ENCODE data around the gene POLE.

Gene POLE

DNA sequence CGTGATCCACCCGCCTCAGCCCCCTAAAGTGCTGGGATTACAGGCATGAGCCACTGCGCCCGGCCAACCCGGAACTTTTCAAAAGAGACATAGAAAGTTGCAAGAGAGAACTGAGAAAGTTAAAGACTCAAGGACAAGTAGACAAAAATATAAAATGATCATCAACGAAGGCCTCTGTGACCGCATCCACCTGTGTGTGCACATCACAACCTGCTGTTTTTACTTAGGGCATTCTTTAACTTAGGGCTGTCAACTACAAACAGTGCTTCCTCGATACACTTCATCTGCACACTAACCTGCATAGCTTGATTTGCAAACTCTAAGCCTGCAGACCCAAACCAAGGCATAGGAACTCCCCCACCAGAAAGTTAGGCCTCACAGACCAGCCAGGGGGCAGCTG is 53.7 kb downstream of the POLE start:
- TF ChIP-seq POLR2A (IDR thresholded peaks at IDR 0.05; ENCODE audit: low read depth, low read length): no peak
- no peak for TF ChIP-seq POLR2AphosphoS5 (IDR thresholded peaks at IDR 0.05; ENCODE audit: low read depth, low read length)
- no peak for TF ChIP-seq TAF1 (IDR thresholded peaks at IDR 0.05; ENCODE audit: borderline replicate concordance, low read depth, low read length)
- FAIRE-seq: no peak
- DNase-seq (ENCODE audit: insufficient read length): no peak

DNA sequence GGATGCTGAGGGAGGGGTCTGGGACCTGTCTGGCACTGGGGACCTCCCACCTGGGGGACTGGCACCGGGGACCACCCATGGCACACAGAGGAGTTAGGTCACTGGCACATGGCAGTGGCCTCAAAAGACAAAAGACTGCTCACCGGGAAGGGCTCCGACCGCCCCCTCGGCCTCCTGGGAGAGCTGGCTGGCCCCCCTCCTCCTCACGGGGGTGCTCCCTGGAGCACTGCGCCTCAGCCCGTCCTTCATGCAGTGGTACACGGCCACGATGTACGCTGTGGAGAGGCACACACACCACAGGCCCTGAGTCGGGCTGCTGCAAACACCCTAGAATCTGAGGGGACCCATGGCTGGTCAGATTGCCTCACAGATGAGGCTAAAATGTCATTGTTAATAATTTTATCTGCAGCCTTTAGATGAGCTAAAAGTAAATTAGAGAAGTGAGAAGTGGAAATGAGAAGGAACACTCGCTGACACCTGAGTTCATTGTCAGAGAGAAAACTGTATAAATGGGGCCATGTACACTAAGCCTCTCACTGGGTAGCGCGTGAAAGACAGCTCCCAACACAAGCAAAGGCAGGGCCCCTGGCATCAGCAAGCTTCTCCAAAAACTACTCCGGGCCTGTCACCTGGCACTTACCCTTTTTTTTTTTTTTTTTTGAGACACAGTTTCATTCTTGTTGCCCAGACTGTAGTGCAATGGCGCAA is 54.5 kb downstream of the POLE start:
- DNase-seq (ENCODE audit: insufficient read length) (no peak), FAIRE-seq (no peak)
- TF ChIP-seq POLR2AphosphoS5 (IDR thresholded peaks at IDR 0.05; ENCODE audit: low read depth, low read length) (no peak), POLR2A (IDR thresholded peaks at IDR 0.05; ENCODE audit: low read depth, low read length) (no peak), TAF1 (IDR thresholded peaks at IDR 0.05; ENCODE audit: borderline replicate concordance, low read depth, low read length) (no peak)

DNA sequence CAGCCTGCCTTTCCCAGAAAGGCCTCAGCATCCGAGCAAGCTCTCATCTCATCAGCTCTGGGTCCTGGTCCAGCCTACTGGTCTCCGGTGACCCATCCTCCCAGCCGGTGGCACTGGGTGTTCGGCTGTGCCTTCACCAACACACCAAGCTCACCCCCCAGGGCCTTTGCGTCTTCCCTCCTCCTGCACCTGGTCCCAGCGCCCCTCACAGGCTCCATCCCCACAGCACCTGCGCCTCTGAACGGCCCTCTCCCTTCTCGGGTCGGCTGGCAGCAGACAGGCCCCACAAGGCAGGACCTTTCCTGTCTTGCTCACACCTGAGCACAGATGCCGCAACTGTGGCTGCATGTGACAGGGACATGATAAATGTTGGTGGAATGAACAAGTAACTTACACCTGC is 55.5 kb downstream of the POLE start:
- FAIRE-seq: no peak
- DNase-seq (ENCODE audit: insufficient read length): no peak
- TF ChIP-seq TAF1 (IDR thresholded peaks at IDR 0.05; ENCODE audit: borderline replicate concordance, low read depth, low read length) (no peak), POLR2AphosphoS5 (IDR thresholded peaks at IDR 0.05; ENCODE audit: low read depth, low read length) (no peak), POLR2A (IDR thresholded peaks at IDR 0.05; ENCODE audit: low read depth, low read length) (no peak)

DNA sequence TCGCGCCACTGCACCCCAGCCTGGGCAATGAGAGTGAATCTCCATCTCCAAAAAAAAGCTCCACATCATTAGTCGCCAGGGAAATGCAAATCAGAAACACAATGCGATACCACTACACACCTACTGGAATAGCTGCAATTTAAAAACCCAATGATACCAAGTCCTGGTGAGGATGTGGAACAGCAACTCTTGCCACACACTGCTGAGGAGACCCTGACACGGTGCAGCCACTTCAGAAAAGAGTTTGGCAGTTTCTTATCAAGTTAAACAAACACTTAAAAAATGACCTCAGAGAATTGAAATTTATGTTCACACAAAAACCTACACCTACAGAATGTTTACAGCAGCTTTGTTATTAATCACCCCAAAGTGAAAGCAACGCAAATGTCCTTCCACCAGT is 56.5 kb downstream of the POLE start:
- TF ChIP-seq POLR2A (IDR thresholded peaks at IDR 0.05; ENCODE audit: low read depth, low read length) (no peak), TAF1 (IDR thresholded peaks at IDR 0.05; ENCODE audit: borderline replicate concordance, low read depth, low read length) (no peak), POLR2AphosphoS5 (IDR thresholded peaks at IDR 0.05; ENCODE audit: low read depth, low read length) (no peak)
- FAIRE-seq: no peak
- DNase-seq (ENCODE audit: insufficient read length): no peak

DNA sequence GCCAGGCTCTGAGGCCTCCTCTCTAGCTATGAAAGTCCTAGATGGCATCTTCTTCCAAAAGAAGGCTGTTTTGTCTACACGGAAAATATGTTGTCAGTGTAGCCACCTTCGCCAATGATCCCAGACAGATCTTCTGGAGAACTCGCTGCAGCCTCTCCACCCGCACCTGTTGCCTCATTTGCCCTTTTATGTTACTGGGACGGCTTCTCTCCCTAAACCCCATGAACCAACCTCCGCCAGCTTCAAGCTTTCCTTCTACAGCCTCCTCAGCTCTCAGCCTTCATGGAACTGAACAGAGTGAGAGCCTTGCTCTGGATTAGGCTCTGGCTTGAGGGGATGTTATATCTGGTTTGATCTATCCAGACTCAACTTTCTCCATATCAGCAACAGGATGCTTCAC is 57.8 kb downstream of the POLE start:
- FAIRE-seq (no peak), DNase-seq (ENCODE audit: insufficient read length) (no peak)
- TF ChIP-seq TAF1 (IDR thresholded peaks at IDR 0.05; ENCODE audit: borderline replicate concordance, low read depth, low read length) (no peak), POLR2A (IDR thresholded peaks at IDR 0.05; ENCODE audit: low read depth, low read length) (no peak), POLR2AphosphoS5 (IDR thresholded peaks at IDR 0.05; ENCODE audit: low read depth, low read length) (no peak)

DNA sequence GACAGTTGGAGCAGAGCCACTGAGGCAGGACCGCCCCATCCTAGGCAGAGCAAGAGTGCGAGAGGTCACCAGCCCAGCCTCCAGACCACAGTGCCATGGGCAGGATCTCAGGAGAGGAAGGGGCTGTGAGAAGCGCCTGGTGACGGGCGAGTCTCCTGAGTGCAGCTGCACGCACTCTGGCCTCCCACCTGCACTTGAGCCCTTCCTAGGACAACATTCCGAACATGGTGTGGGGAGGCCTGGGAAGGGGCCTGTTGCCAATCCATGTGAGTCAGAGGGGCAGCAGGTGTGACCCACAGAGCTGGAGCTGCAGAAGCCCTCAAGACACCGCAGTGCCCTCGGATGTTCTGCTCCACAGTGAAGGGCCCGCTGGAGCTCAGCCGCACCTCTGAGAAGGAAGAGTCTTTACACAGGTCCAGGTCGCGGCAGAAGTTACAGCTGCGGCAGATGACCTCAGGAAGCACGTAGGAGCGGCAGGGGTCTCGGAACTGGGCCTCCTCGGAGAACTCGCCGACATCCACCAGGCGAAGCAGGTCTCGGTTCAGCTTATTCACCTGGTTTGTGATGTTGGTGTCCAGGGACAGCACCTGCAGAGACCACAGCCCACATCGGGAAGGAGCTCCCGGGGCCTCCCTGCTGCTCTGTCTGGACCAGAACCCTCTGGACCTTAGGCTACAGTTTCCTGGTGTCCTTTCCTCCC is 61.3 kb downstream of the POLE start:
- TF ChIP-seq POLR2AphosphoS5 (IDR thresholded peaks at IDR 0.05; ENCODE audit: low read depth, low read length): no peak
- TF ChIP-seq TAF1 (IDR thresholded peaks at IDR 0.05; ENCODE audit: borderline replicate concordance, low read depth, low read length): no peak
- no peak for TF ChIP-seq POLR2A (IDR thresholded peaks at IDR 0.05; ENCODE audit: low read depth, low read length)
- DNase-seq (ENCODE audit: insufficient read length) (no peak), FAIRE-seq (no peak)

DNA sequence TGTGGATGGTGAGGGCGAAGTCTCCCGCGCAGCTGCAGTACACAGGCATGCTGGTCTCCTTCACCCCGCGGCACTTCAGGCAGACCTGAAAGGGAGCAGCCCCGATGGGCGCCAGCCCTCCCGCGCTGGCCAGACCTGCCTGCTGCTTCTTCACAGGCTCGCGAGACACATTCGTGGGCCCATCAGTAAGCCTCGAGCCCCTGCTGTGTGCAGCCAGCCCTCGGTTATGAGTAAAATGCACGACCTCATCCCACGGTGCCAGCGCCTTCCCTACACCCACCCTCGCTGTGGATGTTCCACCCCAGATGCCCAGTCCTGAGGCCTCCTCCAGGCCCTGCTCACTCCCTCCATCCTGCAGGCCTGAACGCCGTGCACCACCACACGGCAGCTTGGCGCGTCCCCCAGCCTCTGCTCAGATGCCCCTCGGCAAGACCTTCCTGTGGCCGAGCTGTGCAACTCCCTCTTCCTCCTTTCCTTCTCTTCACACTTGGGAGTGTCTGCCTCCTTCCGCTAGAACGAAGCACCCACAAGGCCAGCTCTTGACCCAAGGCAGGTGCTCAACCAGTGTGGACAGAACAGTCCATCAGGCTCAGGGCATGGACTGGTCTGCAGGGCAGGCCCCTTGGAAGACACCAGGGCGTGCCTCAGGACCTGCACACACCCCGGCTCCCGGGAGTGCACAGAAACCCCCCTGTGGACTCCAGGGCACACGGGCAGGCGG is 62.1 kb downstream of the POLE start:
- DNase-seq (ENCODE audit: insufficient read length): no peak
- FAIRE-seq: no peak
- no peak for TF ChIP-seq POLR2AphosphoS5 (IDR thresholded peaks at IDR 0.05; ENCODE audit: low read depth, low read length)

DNA sequence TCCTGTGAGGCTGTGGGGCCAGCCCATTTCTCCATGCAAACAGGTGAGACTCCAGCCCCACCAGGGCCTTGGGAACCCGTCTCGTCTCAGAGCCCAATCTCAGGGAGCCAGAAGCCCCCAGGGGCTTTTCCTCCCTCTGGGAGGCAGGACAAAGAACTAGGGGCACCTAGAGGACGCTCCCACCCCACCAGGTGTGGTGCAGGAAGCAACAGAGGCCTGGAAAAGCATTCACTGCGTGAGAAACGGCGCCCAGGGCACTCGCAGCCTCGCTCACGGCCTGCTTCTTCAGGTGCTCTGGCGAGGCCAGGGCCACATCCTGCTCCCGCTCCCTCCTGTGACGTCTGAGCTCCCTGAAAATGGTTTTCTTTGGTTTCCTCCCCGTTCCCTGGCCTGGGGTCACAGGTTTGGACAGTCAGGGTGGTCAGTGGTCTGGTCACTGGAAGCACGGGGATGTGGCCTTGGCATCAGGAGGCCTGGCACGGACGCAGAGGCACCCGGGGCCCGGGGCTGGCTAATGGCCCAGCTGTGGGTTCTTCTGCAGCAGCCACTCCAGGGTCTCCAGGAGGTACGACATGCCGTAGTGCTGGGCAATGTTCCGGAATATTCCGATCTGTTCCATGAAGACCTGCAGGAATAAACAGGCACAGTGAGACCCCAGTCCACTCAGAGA is 62.8 kb downstream of the POLE start:
- FAIRE-seq: no peak
- no peak for TF ChIP-seq TAF1 (IDR thresholded peaks at IDR 0.05; ENCODE audit: borderline replicate concordance, low read depth, low read length)
- TF ChIP-seq POLR2A (IDR thresholded peaks at IDR 0.05; ENCODE audit: low read depth, low read length): no peak
- TF ChIP-seq POLR2AphosphoS5 (IDR thresholded peaks at IDR 0.05; ENCODE audit: low read depth, low read length): no peak
- no peak for DNase-seq (ENCODE audit: insufficient read length)

DNA sequence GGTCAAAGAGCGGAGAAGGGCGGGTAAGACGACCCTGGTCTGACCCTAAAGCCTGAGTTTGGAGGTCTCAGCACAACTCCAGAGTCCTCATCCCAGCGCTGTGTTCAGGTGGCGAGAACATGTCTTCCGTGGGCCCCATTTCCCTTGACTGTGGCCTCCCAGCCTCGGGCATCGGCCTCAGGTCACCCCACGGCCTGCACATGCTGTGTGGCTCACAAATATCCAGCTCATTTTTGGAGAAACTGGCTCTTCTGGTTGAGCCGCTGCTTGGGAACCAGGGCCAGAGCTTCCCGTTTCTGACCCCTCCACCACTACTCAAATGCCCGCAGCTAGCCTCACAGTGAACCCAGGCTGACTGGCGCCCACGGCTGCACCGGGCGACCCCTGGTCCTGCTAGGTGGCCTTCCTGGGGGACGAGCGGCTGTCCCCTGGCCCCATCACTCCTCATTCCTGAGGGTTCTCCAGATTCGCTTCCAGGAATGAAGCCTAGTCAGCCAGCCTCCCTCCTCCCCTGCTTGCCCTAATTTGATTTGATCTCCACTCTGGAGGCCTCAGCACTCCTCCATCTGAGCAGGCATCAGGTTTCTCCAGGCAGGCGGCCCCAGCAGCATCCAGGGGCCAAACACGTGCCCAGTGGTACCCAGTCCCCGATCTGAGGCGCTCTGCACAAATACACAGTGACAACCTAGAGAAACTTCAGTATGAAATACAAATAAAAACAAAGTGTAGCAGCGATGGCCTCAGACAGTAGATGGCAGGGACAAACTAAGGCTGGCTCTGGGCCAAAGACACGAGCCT is 63.9 kb downstream of the POLE start:
- TF ChIP-seq TAF1 (IDR thresholded peaks at IDR 0.05; ENCODE audit: borderline replicate concordance, low read depth, low read length) (no peak), POLR2AphosphoS5 (IDR thresholded peaks at IDR 0.05; ENCODE audit: low read depth, low read length) (no peak), POLR2A (IDR thresholded peaks at IDR 0.05; ENCODE audit: low read depth, low read length) (no peak)
- DNase-seq (ENCODE audit: insufficient read length) (no peak), FAIRE-seq (no peak)

DNA sequence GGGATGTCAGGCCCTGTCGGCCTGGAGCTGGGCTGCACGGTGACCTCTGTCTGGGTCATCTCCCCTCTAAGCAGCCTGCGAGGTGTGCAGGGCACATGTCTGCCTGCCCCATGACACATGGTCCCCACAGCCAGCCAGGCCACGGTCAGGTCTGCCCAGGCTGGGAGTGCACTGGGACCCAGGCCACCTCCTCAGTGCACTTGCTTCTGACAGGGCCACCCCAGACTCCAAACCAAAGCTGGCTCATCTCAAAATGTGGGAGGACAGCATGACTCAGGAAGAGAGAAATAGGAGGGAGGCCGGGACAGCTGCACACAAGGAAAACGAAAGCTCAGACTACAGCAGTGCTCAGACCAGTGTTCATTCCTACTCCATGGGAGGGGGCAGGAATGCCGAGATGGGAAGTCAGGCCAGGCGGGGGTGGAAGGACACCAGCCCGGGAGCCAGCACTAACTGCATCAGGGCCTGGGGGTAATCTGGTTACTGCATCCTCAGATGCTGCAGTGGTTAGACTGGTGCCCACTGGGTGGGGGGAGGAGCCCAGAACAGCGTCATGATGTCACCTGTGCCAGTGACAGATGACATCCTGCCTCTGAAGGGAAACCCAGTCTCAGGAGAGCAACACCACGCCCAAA is 64.6 kb downstream of the POLE start:
- DNase-seq (ENCODE audit: insufficient read length): no peak
- 0 out of 2 replicates have a peak, but pooled peaks have one; percentile 7 for TF ChIP-seq POLR2AphosphoS5 (IDR thresholded peaks at IDR 0.05; ENCODE audit: low read depth, low read length)
- no peak for TF ChIP-seq TAF1 (IDR thresholded peaks at IDR 0.05; ENCODE audit: borderline replicate concordance, low read depth, low read length)
- FAIRE-seq: no peak
